B cell (primary cell): ENCODE data around the gene SNRNP70.

Experiments
- EZH2 ChIP-seq: IDR thresholded peaks from 2 replicates; pipeline ENCODE4 v1.6.1; 2012; ENCODE audit warnings: borderline replicate concordance, low read depth, mild to moderate bottlenecking, moderate library complexity, low read length; ENCODE audit not compliant: insufficient read depth, poor library complexity, severe bottlenecking
- TF ChIP-seq, protein P1 (sequence below): fragments of 200-600 bp; IDR thresholded peaks from one replicate; pipeline ENCODE4 v1.8.0; 2022; ENCODE audit warnings: antibody characterized with exemption, mild to moderate bottlenecking

DNA sequence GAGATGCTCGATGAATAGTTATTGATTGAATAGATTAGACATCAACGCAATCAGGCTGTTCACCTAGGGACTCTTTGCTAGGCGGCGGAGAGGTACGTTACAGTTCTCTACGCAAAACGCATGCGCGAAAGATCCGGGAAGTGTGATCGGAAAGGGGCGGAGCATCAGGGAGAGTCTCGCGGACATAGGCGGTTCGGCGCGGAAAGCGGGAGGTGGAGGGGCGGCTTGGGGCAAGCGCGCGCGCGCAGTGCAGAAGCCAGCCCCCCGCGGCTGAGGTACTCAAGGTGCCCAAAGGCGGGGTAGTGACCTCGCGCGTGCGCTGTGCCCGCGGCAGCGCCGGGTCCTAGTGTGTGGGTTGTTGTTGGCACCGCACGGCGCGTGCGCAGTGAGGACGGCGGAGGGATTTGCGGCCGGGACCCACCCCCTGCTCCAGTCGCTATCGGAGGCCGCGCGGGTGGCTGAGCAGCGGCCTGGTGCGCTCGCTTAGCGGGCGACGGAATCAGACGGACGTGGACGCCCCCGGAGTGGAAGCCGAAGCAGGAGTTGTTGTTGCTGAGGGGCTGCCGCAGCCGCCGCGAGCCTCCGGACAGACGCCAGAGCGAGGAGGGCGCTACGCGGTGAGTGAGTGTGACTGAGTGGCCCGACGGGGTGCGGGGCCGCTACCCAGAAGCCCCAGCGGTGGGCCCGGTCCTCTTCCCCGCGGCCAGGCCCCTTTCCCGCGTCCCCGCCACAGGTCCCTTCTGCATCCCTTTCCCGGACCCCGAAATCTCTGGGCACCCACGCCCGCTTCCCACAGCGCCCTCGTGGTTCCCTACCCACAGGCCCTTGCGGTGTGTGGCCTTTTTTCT is at the start of gene SNRNP70:
- TF ChIP-seq, protein P1, sequence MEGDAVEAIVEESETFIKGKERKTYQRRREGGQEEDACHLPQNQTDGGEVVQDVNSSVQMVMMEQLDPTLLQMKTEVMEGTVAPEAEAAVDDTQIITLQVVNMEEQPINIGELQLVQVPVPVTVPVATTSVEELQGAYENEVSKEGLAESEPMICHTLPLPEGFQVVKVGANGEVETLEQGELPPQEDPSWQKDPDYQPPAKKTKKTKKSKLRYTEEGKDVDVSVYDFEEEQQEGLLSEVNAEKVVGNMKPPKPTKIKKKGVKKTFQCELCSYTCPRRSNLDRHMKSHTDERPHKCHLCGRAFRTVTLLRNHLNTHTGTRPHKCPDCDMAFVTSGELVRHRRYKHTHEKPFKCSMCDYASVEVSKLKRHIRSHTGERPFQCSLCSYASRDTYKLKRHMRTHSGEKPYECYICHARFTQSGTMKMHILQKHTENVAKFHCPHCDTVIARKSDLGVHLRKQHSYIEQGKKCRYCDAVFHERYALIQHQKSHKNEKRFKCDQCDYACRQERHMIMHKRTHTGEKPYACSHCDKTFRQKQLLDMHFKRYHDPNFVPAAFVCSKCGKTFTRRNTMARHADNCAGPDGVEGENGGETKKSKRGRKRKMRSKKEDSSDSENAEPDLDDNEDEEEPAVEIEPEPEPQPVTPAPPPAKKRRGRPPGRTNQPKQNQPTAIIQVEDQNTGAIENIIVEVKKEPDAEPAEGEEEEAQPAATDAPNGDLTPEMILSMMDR, result no peak
- TF ChIP-seq EZH2, result no peak
